Kidney epithelial cell (primary cell): ENCODE data around the gene WDR77. TPM values are rescaled to one million over a fixed set of nuclear protein-coding genes. Genes with fewer than 3 reads are reported as not detected.

Experiments
- DNase-seq: peaks from one replicate; pipeline ENCODE4 v3.0.0-alpha.2; 2010; ENCODE audit warnings: low read depth
- H3K27me3 ChIP-seq: 2 replicates; pipeline ENCODE4 v1.6.0; 2011; ENCODE audit warnings: low read length; ENCODE audit not compliant: control insufficient read depth, insufficient read depth
- H3K36me3 ChIP-seq: 2 replicates; pipeline ENCODE4 v1.5.1; 2011; ENCODE audit warnings: low read length; ENCODE audit not compliant: control insufficient read depth, insufficient read depth
- H3K4me3 ChIP-seq: 2 replicates; pipeline ENCODE4 v1.5.1; 2011; ENCODE audit warnings: low read depth, mild to moderate bottlenecking, control low read depth, low read length
- CTCF ChIP-seq: IDR thresholded peaks from 2 replicates; pipeline ENCODE4 v1.5.1; 2011; ENCODE audit warnings: mild to moderate bottlenecking, moderate library complexity, low read length, control low read depth, inconsistent platforms; ENCODE audit not compliant: insufficient read depth, poor library complexity, severe bottlenecking
- total RNA-seq: library from RNA; depleted of rRNA; stranded (reverse); fragments of >200 nt; gene quantifications from 2 replicates; pipeline ENCODE4 v1.2.3, GENCODE V29; 2015

WDR77 gene
- total RNA-seq, 1 donor from 2014 or later: 39.7 TPM

GRCh38 chr1:111463029-111463683 is 14.1 kb upstream of the WDR77 start:
- no peak for DNase-seq
- no peak for TF ChIP-seq CTCF
- Histone ChIP-seq H3K36me3 (peaks cover 3% of the 10 kb centered on the region), H3K4me3 (no peak overlapping the region), H3K27me3 (no peaks in the 10 kb centered on the region)

- no peak for TF ChIP-seq CTCF
- H3K4me3 ChIP-seq: no peak overlapping the region
- H3K27me3 ChIP-seq: no peaks in the 10 kb centered on the region
- DNase-seq: no peak
- peaks cover 3% of the 10 kb centered on the region for H3K36me3 ChIP-seq
These were observed 13.4 kb upstream of the WDR77 start for GRCh38 chr1:111462370-111463028.

GRCh38 chr1:111461765-111462164 is 12.7 kb upstream of the WDR77 start:
- Histone ChIP-seq H3K36me3 (peaks cover 4% of the 10 kb centered on the region), H3K4me3 (no peak overlapping the region), H3K27me3 (no peaks in the 10 kb centered on the region)
- no peak for DNase-seq
- TF ChIP-seq CTCF: no peak

GRCh38 chr1:111455642-111456031 is 6.6 kb upstream of the WDR77 start:
- TF ChIP-seq CTCF: no peak
- Histone ChIP-seq H3K36me3 (peaks cover 3% of the 10 kb centered on the region), H3K27me3 (no peaks in the 10 kb centered on the region), H3K4me3 (no peak overlapping the region)
- DNase-seq: no peak

- TF ChIP-seq CTCF: no peak
- no peaks in the 10 kb centered on the region for H3K27me3 ChIP-seq
- H3K36me3 ChIP-seq: peaks cover 3% of the 10 kb centered on the region
- H3K4me3 ChIP-seq: no peak overlapping the region
- DNase-seq: no peak
These were observed 6.0 kb upstream of the WDR77 start for GRCh38 chr1:111454859-111455641.
